ENCODE results near the gene GGT5.
"Not testable (repeated sequence)": the region's sequence is repeated elsewhere in the genome, so short reads cannot be mapped to it uniquely, and the experiment has no call there.

The GGT5 gene

GRCh38 chr22:24262185-24262749 lies 17.4 kb upstream of the GGT5 start:
- DNase-seq (ENCODE audit: low read depth) = not testable (repeated sequence)

- peak; percentile 44 for DNase-seq (ENCODE audit: low read depth)
Observed at GRCh38 chr22:24259459-24259858, 14.6 kb upstream of the GGT5 start.

- not testable (repeated sequence) for DNase-seq (ENCODE audit: low read depth)
Observed at GRCh38 chr22:24256736-24257135, 11.9 kb upstream of the GGT5 start.

GRCh38 chr22:24256136-24256535 lies 11.3 kb upstream of the GGT5 start:
- DNase-seq (ENCODE audit: low read depth) = not testable (repeated sequence)

- DNase-seq (ENCODE audit: low read depth) = not testable (repeated sequence)
Observed at GRCh38 chr22:24253126-24253525, 8.2 kb upstream of the GGT5 start.

GRCh38 chr22:24251286-24251685 lies 6.4 kb upstream of the GGT5 start:
- not testable (repeated sequence) for DNase-seq (ENCODE audit: low read depth)

GRCh38 chr22:24249413-24249812 lies 4.5 kb upstream of the GGT5 start:
- not testable (repeated sequence) for DNase-seq (ENCODE audit: low read depth)

- not testable (repeated sequence) for DNase-seq (ENCODE audit: low read depth)
Observed at GRCh38 chr22:24248611-24249010, 3.7 kb upstream of the GGT5 start.

GRCh38 chr22:24247564-24248344 lies 2.9 kb upstream of the GGT5 start:
- DNase-seq (ENCODE audit: low read depth) = peak; percentile 18

- DNase-seq (ENCODE audit: low read depth) = no peak
Observed at GRCh38 chr22:24247011-24247507, 2.2 kb upstream of the GGT5 start.

- DNase-seq (ENCODE audit: low read depth) = not testable (repeated sequence)
Observed at GRCh38 chr22:24245584-24246561, 991 bp upstream of the GGT5 start.

GRCh38 chr22:24244144-24244787 lies 616 bp downstream of the GGT5 start:
- no peak for DNase-seq (ENCODE audit: low read depth)

GRCh38 chr22:24243417-24243816 lies 1.5 kb downstream of the GGT5 start:
- not testable (repeated sequence) for DNase-seq (ENCODE audit: low read depth)

GRCh38 chr22:24240985-24241692 lies 3.7 kb downstream of the GGT5 start:
- DNase-seq (ENCODE audit: low read depth) = not testable (repeated sequence)

GRCh38 chr22:24240381-24240780 lies 4.5 kb downstream of the GGT5 start:
- no peak for DNase-seq (ENCODE audit: low read depth)

GRCh38 chr22:24238101-24238694 lies 6.7 kb downstream of the GGT5 start:
- DNase-seq (ENCODE audit: low read depth) = not testable (repeated sequence)

- no peak for DNase-seq (ENCODE audit: low read depth)
Observed at GRCh38 chr22:24236656-24237055, 8.2 kb downstream of the GGT5 start.

- DNase-seq (ENCODE audit: low read depth) = no peak
Observed at GRCh38 chr22:24235315-24235714, 9.6 kb downstream of the GGT5 start.

- no peak for DNase-seq (ENCODE audit: low read depth)
Observed at GRCh38 chr22:24233816-24234215, 11.1 kb downstream of the GGT5 start.

GRCh38 chr22:24233235-24233634 lies 11.6 kb downstream of the GGT5 start:
- DNase-seq (ENCODE audit: low read depth) = no peak

GRCh38 chr22:24232725-24233124 lies 12.2 kb downstream of the GGT5 start:
- DNase-seq (ENCODE audit: low read depth) = no peak
